ENCODE results near the gene MRPS22. TPM values are rescaled to one million over a fixed set of nuclear protein-coding genes. Genes with fewer than 3 reads are reported as not detected.

Gene MRPS22
- total and polyA plus RNA-seq, 4 experiments from 2014 or later = 33.4 to 58.5 (median 40.9) TPM

DNA sequence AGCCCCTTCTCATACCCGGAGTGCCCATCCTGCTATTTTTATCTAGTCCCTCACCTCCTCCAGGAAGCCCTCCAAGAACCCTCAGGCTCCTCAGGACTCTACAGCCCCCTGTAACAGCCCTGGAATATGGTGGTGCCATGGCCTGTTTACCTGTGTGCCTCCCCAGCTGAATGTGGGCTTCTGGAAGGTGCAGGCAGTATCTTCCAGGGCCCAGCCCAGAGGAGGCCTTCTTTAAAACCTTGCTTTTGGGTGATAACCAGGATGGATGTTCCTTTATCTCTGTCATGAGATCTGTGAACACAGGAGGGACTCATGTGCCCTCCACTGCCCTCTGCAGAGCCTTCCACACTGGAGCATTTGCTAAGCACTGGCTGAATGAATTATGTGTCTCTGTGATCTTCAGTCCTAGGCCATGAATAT lies 36.7 kb upstream of the MRPS22 start:
- H3K9me3 ChIP-seq (ENCODE audit: control insufficient read depth in 1 of 2, low read length in 2 of 2) = no peaks in the 10 kb centered on the region
- Mint-ChIP-seq H3K36me3 (no peaks in the 10 kb centered on the region), H3K27me3 (peaks cover 5 to 10% of the 10 kb centered on the region in 2 donors), H3K4me1 (peaks cover 2 to 5% (median 3%) of the 10 kb centered on the region in 4 donors), H3K9me3 (peaks cover 0 to 2% (median 0%) of the 10 kb centered on the region in 8 donors), H3K27ac (no peak overlapping the region), H3K4me3 (no peak overlapping the region)
- intact Hi-C loops (cut with micrococcal nuclease) = no loop called here
- no peaks in the 10 kb centered on the region for H3K36me3 ChIP-seq (ENCODE audit: insufficient read depth, low read length)
- no peaks in the 10 kb centered on the region for H3K27me3 ChIP-seq (ENCODE audit: insufficient read depth, low read length)
- H3K4me3 ChIP-seq (ENCODE audit: low read length in 2 of 2) = no peak overlapping the region
- POLR2A ChIA-PET (ENCODE audit: partially characterized antibody) = no interaction called here
- CTCF ChIA-PET (ENCODE audit: partially characterized antibody) = no interaction called here
- DNase-seq = no peak
- H3K4me1 ChIP-seq (ENCODE audit: insufficient read depth, low read length) = no peaks in the 10 kb centered on the region
- no peak overlapping the region for H3K27ac ChIP-seq (ENCODE audit: low read depth, low read length)

DNA sequence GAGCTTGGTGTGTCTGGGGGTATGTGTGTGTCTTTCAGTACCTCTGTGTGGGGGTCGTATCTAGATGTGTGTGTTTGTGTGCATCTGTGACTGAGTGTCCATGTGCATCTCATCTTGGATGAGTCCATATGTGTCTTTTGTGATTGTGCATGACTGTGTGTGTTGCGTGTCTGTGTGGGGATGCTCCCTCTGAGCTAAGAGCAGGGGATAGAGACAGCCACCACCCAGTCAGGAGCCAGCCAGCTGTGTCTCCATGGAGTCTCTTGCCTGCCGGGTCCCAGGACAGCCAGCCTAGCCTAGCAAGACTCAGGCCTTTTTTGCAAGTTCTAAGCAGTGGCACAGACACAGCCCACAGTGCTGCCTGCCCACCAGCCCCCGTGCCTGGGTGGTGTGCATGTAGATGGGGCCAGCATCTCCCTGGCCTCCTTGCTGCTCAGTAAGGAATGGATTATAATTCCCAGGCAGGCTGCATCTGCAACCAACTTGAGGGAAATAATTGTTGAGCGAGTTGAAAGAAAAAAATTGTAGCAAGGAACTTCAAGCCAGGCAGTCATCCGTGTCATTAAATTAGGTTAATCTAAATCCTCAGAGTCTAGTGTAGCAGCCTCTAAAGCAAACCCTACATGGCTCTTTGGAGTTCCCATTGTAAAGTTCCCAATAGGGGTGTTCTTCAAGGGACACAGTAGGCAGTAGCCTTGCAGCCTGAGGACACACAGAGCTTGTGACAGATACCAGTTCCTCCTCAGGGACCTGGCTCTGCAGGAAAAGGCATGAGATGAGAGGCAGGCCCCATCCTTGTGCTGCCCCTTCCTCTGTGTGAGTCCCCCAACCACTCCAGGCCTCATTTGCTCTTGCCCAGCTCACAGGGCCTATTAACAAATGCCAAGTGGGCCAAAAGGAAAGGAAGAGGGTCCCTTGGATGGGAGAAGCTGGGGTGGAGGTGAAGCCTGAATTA lies 35.9 kb upstream of the MRPS22 start:
- H3K27me3 Mint-ChIP-seq = peaks cover 2 to 4% of the 10 kb centered on the region in 2 donors
- no peaks in the 10 kb centered on the region for H3K36me3 Mint-ChIP-seq
- H3K36me3 ChIP-seq (ENCODE audit: insufficient read depth, low read length) = no peaks in the 10 kb centered on the region
- no peaks in the 10 kb centered on the region for H3K9me3 ChIP-seq (ENCODE audit: control insufficient read depth in 1 of 2, low read length in 2 of 2)
- no peak overlapping the region for H3K4me3 ChIP-seq (ENCODE audit: low read length in 2 of 2)
- H3K4me1 Mint-ChIP-seq = no peaks in the 10 kb centered on the region
- H3K27ac ChIP-seq (ENCODE audit: low read depth, low read length) = no peak overlapping the region
- no peaks in the 10 kb centered on the region for H3K4me1 ChIP-seq (ENCODE audit: insufficient read depth, low read length)
- POLR2A ChIA-PET (ENCODE audit: partially characterized antibody) = no interaction called here
- DNase-seq = no peak
- peaks cover 0 to 2% (median 0%) of the 10 kb centered on the region in 8 donors for H3K9me3 Mint-ChIP-seq
- no peaks in the 10 kb centered on the region for H3K27me3 ChIP-seq (ENCODE audit: insufficient read depth, low read length)
- H3K4me3 Mint-ChIP-seq = no peak overlapping the region
- intact Hi-C loops (cut with micrococcal nuclease) = no loop called here
- CTCF ChIA-PET (ENCODE audit: partially characterized antibody) = no interaction called here
- no peak overlapping the region for H3K27ac Mint-ChIP-seq

DNA sequence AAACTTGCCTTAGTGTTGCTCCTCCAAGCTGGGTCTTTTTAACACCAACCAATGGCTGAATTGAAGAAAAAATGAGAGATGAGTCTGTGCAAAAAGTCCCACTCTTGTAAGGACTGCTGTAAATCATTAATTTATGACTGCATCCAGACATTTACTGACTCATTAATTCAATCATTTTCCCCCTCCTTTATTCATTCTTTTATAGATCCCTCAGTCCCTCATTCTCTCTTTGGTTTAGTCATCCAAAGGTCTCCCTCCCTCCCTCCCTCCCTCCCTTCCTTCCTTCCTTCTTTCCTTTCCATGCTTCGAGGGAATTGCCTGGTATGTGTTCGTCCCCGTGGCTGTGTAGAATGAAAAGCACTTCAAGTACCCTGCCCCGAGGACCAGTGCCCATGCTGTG lies 35.3 kb upstream of the MRPS22 start:
- intact Hi-C loops (cut with micrococcal nuclease) = no loop called here
- H3K27ac Mint-ChIP-seq = no peak overlapping the region
- Histone ChIP-seq H3K27ac (ENCODE audit: low read depth, low read length) (no peak overlapping the region), H3K9me3 (ENCODE audit: control insufficient read depth in 1 of 2, low read length in 2 of 2) (no peaks in the 10 kb centered on the region), H3K27me3 (ENCODE audit: insufficient read depth, low read length) (no peaks in the 10 kb centered on the region), H3K4me1 (ENCODE audit: insufficient read depth, low read length) (no peaks in the 10 kb centered on the region), H3K4me3 (ENCODE audit: low read length in 2 of 2) (no peak overlapping the region), H3K36me3 (ENCODE audit: insufficient read depth, low read length) (no peaks in the 10 kb centered on the region)
- DNase-seq = no peak
- H3K36me3 Mint-ChIP-seq = no peaks in the 10 kb centered on the region
- no peak overlapping the region for H3K4me3 Mint-ChIP-seq
- H3K4me1 Mint-ChIP-seq = no peaks in the 10 kb centered on the region
- ChIA-PET POLR2A (ENCODE audit: partially characterized antibody) (no interaction called here), CTCF (ENCODE audit: partially characterized antibody) (no interaction called here)
- peaks cover 5% of the 10 kb centered on the region in 2 donors for H3K27me3 Mint-ChIP-seq
- peaks cover 0 to 2% (median 0%) of the 10 kb centered on the region in 8 donors for H3K9me3 Mint-ChIP-seq

DNA sequence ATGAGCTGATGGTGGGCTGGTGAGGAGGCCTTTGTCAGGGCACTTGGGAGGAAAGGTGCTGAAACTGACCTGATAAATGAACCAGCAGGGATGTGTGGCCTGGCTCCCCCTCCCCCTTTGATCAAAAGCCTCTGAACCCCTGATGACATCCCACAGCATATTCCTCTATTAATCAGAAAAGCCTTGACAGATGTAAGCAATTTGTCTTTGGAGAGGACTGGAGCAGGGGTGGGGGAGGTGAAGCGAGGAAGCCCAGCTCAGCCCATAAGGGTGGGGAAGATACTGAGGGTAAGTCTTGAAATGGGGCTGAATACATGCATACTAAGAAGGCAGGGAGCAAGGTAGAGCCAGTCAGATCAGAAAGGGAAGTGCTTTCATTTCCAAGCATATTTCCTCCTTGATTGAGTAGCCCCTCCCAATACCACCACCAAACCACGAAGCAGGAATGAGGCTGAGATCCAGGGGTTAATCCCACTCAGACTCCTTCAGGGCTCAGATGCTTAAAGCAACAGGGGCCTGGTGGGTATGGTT lies 34.7 kb upstream of the MRPS22 start:
- Histone ChIP-seq H3K27me3 (ENCODE audit: insufficient read depth, low read length) (no peaks in the 10 kb centered on the region), H3K4me1 (ENCODE audit: insufficient read depth, low read length) (no peaks in the 10 kb centered on the region), H3K4me3 (ENCODE audit: low read length in 2 of 2) (no peak overlapping the region), H3K27ac (ENCODE audit: low read depth, low read length) (no peak overlapping the region), H3K9me3 (ENCODE audit: control insufficient read depth in 1 of 2, low read length in 2 of 2) (no peaks in the 10 kb centered on the region), H3K36me3 (ENCODE audit: insufficient read depth, low read length) (no peaks in the 10 kb centered on the region)
- DNase-seq = no peak
- Mint-ChIP-seq H3K9me3 (peaks cover 0 to 2% (median 0%) of the 10 kb centered on the region in 8 donors), H3K27ac (peak overlapping the region in 1 of 7 donors; percentile 83), H3K36me3 (no peaks in the 10 kb centered on the region), H3K4me3 (no peak overlapping the region), H3K27me3 (peaks cover 7 to 10% of the 10 kb centered on the region in 2 donors), H3K4me1 (no peaks in the 10 kb centered on the region)
- ChIA-PET CTCF (ENCODE audit: partially characterized antibody) (no interaction called here), POLR2A (ENCODE audit: partially characterized antibody) (no interaction called here)
- intact Hi-C loops (cut with micrococcal nuclease) = no loop called here

DNA sequence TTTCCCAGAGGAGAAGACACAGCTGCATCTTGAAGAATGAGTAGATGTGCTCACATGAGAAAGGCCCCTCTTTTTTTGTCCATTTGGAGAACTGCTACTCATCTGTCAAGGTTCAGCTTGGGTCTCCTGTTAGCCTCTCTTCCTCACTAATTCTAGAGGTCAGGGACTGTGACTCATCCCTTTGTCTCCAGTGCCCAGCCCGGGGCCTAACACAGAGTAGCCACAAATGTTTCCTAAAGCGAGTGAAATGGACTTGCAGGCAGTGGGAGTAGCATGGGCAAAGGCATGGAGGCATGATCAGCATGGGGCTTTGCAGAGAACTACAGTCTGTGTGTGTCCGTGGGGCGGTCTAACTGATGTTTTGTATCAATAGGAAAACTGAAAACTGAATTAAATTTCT lies 33.9 kb upstream of the MRPS22 start:
- Histone ChIP-seq H3K4me1 (ENCODE audit: insufficient read depth, low read length) (no peaks in the 10 kb centered on the region), H3K9me3 (ENCODE audit: control insufficient read depth in 1 of 2, low read length in 2 of 2) (no peaks in the 10 kb centered on the region), H3K36me3 (ENCODE audit: insufficient read depth, low read length) (no peaks in the 10 kb centered on the region), H3K27ac (ENCODE audit: low read depth, low read length) (no peak overlapping the region), H3K4me3 (ENCODE audit: low read length in 2 of 2) (no peak overlapping the region), H3K27me3 (ENCODE audit: insufficient read depth, low read length) (no peaks in the 10 kb centered on the region)
- Mint-ChIP-seq H3K36me3 (no peaks in the 10 kb centered on the region), H3K9me3 (peaks cover 0 to 2% (median 0%) of the 10 kb centered on the region in 8 donors), H3K27ac (no peak overlapping the region), H3K4me1 (no peaks in the 10 kb centered on the region), H3K4me3 (no peak overlapping the region), H3K27me3 (peaks cover 9 to 16% of the 10 kb centered on the region in 2 donors)
- intact Hi-C loops (cut with micrococcal nuclease) = no loop called here
- DNase-seq = no peak
- POLR2A ChIA-PET (ENCODE audit: partially characterized antibody) = no interaction called here
- CTCF ChIA-PET (ENCODE audit: partially characterized antibody) = no interaction called here

DNA sequence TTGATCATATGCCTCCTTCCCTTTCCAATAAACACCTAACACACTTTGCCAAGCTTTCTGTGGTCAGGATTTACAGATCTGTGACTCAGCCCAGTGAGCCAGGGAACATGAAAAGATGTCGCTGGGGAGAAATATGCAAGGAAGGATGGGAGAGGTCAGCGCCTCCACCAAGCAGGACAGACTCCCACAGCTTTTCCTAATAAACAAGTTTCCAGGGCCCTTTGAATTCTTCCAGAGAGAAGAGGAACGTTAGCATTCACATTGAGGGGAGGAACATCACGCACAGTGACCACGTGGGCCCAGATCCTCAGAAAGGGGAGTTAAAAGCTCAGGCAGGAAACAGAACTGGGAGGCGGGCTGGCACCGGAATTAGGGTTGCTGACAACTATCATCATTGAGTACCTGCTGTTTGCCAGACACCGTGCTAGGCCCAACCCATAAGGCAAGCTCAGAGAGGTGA lies 33.3 kb upstream of the MRPS22 start:
- Histone ChIP-seq H3K36me3 (ENCODE audit: insufficient read depth, low read length) (no peaks in the 10 kb centered on the region), H3K4me1 (ENCODE audit: insufficient read depth, low read length) (no peaks in the 10 kb centered on the region), H3K4me3 (ENCODE audit: low read length in 2 of 2) (no peak overlapping the region), H3K27me3 (ENCODE audit: insufficient read depth, low read length) (no peaks in the 10 kb centered on the region), H3K27ac (ENCODE audit: low read depth, low read length) (no peak overlapping the region), H3K9me3 (ENCODE audit: control insufficient read depth in 1 of 2, low read length in 2 of 2) (no peaks in the 10 kb centered on the region)
- peaks cover 0 to 2% (median 0%) of the 10 kb centered on the region in 8 donors for H3K9me3 Mint-ChIP-seq
- no peaks in the 10 kb centered on the region for H3K36me3 Mint-ChIP-seq
- H3K4me3 Mint-ChIP-seq = no peak overlapping the region
- H3K4me1 Mint-ChIP-seq = no peaks in the 10 kb centered on the region
- CTCF ChIA-PET (ENCODE audit: partially characterized antibody) = no interaction called here
- intact Hi-C loops (cut with micrococcal nuclease) = no loop called here
- POLR2A ChIA-PET (ENCODE audit: partially characterized antibody) = no interaction called here
- peaks cover 9 to 18% of the 10 kb centered on the region in 2 donors for H3K27me3 Mint-ChIP-seq
- no peak overlapping the region for H3K27ac Mint-ChIP-seq
- DNase-seq = no peak

DNA sequence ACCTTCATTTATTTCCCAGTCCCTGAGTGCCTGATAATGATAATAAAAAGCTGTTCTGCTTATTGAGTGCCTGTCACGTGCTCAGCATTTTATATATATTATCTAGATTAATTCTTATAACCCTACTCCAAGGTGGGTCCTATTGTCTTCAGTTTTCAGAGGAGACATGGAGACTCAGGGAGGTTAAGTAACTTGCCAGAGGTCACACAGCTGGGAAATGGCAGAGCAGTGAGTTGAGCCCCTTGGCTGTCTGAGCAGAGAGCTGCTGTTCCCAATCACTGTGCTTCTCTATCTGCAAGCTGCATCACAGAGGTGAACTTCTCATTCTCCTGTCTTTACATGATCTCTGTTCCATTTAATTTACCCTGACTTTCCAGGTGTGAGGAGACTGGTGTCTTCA lies 32.3 kb upstream of the MRPS22 start:
- intact Hi-C loops (cut with micrococcal nuclease) = no loop called here
- Histone ChIP-seq H3K4me3 (ENCODE audit: low read length in 2 of 2) (no peak overlapping the region), H3K27me3 (ENCODE audit: insufficient read depth, low read length) (no peaks in the 10 kb centered on the region), H3K9me3 (ENCODE audit: control insufficient read depth in 1 of 2, low read length in 2 of 2) (no peaks in the 10 kb centered on the region), H3K36me3 (ENCODE audit: insufficient read depth, low read length) (no peaks in the 10 kb centered on the region), H3K27ac (ENCODE audit: low read depth, low read length) (no peak overlapping the region), H3K4me1 (ENCODE audit: insufficient read depth, low read length) (no peaks in the 10 kb centered on the region)
- H3K27me3 Mint-ChIP-seq = peaks cover 12 to 22% of the 10 kb centered on the region in 2 donors
- H3K36me3 Mint-ChIP-seq = no peaks in the 10 kb centered on the region
- no peak overlapping the region for H3K27ac Mint-ChIP-seq
- no peaks in the 10 kb centered on the region for H3K4me1 Mint-ChIP-seq
- DNase-seq = no peak
- ChIA-PET POLR2A (ENCODE audit: partially characterized antibody) (no interaction called here), CTCF (ENCODE audit: partially characterized antibody) (no interaction called here)
- H3K9me3 Mint-ChIP-seq = peaks cover 0 to 2% (median 0%) of the 10 kb centered on the region in 8 donors
- no peak overlapping the region for H3K4me3 Mint-ChIP-seq

Measured in CD4-positive, alpha-beta memory T cell (primary cell).